A549 (cell line): Measurements from ENCODE around the gene LY86.

ENCODE experiments used
- CTCF ChIP-seq: fragments of >200 bp; sonication (Bioruptor Twin); formaldehyde crosslinking; IDR thresholded peaks from 3 replicates; pipeline ENCODE4 v1.5.1; 2016
- NFE2L2 ChIP-seq: fragments of 150-350 bp; conservative IDR thresholded peaks from 2 replicates; pipeline ENCODE4 v1.6.1; 2014; ENCODE audit warnings: low read length
- POLR2A ChIP-seq: IDR thresholded peaks from 2 replicates; pipeline ENCODE4 v1.6.1; 2012; ENCODE audit warnings: mild to moderate bottlenecking, low read length
- POLR2AphosphoS2 ChIP-seq: conservative IDR thresholded peaks from 2 replicates; pipeline ENCODE4 v1.6.1; 2012; ENCODE audit warnings: low read length, improper control_type of control experiment, inconsistent platforms

GRCh38 chr6:6622501-6622900 lies 34.0 kb downstream of the LY86 start:
- TF ChIP-seq NFE2L2 (no peak), POLR2A (no peak), POLR2AphosphoS2 (no peak), CTCF (no peak)
